Measurements from ENCODE around the gene CCDC188. TPM values are rescaled to one million over a fixed set of nuclear protein-coding genes. Genes with fewer than 3 reads are reported as not detected.

The CCDC188 gene
- total RNA-seq, 2 experiments from 2014 or later = not detected

- no peak overlapping the region for H3K4me3 ChIP-seq (ENCODE audit: low read depth, low read length, poor library complexity, severe bottlenecking)
- POLR2A ChIA-PET = no interaction called here
- H3K4me2 ChIP-seq (ENCODE audit: low read length) = no peak overlapping the region
- no peaks in the 10 kb centered on the region for H3K36me3 ChIP-seq (ENCODE audit: insufficient read depth, low read length)
- intact Hi-C loops (cut with micrococcal nuclease; ENCODE audit: unreplicated experiment) = loop anchor here (10.0 kb wide), 2 partner anchors 302 to 542 kb away; no protein-coding TSS in a partner anchor
- no peaks in the 10 kb centered on the region for H3K9me2 ChIP-seq (ENCODE audit: insufficient read depth, low read length)
- DNase-seq (ENCODE audit: low spot score) = no peak
- no peaks in the 10 kb centered on the region for H4K20me1 ChIP-seq (ENCODE audit: insufficient read depth, low read length)
- H3K4me1 ChIP-seq (ENCODE audit: insufficient read depth, low read length, poor library complexity, severe bottlenecking) = no peaks in the 10 kb centered on the region
- no peak overlapping the region for H3K27ac ChIP-seq (ENCODE audit: low read depth, low read length, poor library complexity, severe bottlenecking)
- CTCF ChIA-PET (ENCODE audit: unreplicated experiment) = no interaction called here
- no TSS peak for BruUV-seq (replicated peaks)
- no peak overlapping the region for H2AFZ ChIP-seq (ENCODE audit: low read length)
- H3K9me3 ChIP-seq (ENCODE audit: low read length) = no peaks in the 10 kb centered on the region
- H3K79me2 ChIP-seq (ENCODE audit: insufficient read depth, low read depth, low read length) = no peaks in the 10 kb centered on the region
- no peak for TF ChIP-seq EZH2phosphoT487 (IDR thresholded peaks at IDR 0.05; ENCODE audit: borderline replicate concordance, low read depth, low read length)
Observed at GRCh38 chr22:20152464-20152890, 1.6 kb upstream of the CCDC188 start.

- DNase-seq (ENCODE audit: low spot score) = no peak
- Histone ChIP-seq H3K36me3 (ENCODE audit: insufficient read depth, low read length) (no peaks in the 10 kb centered on the region), H4K20me1 (ENCODE audit: insufficient read depth, low read length) (no peaks in the 10 kb centered on the region), H2AFZ (ENCODE audit: low read length) (no peak overlapping the region), H3K4me1 (ENCODE audit: insufficient read depth, low read length, poor library complexity, severe bottlenecking) (no peaks in the 10 kb centered on the region), H3K4me2 (ENCODE audit: low read length) (no peak overlapping the region), H3K27ac (ENCODE audit: low read depth, low read length, poor library complexity, severe bottlenecking) (no peak overlapping the region), H3K9me3 (ENCODE audit: low read length) (no peaks in the 10 kb centered on the region), H3K9me2 (ENCODE audit: insufficient read depth, low read length) (no peaks in the 10 kb centered on the region), H3K4me3 (ENCODE audit: low read depth, low read length, poor library complexity, severe bottlenecking) (no peak overlapping the region), H3K79me2 (ENCODE audit: insufficient read depth, low read depth, low read length) (no peaks in the 10 kb centered on the region)
- ChIA-PET POLR2A (interaction anchor here (0.7 kb wide), 1 partner anchor 46 kb away, joined by 3 read pairs; no protein-coding TSS in a partner anchor), CTCF (ENCODE audit: unreplicated experiment) (no interaction called here)
- no TSS peak for BruUV-seq (replicated peaks)
- intact Hi-C loops (cut with micrococcal nuclease; ENCODE audit: unreplicated experiment) = loop anchor here (10.0 kb wide), 2 partner anchors 304 to 544 kb away; no protein-coding TSS in a partner anchor
- TF ChIP-seq EZH2phosphoT487 (IDR thresholded peaks at IDR 0.05; ENCODE audit: borderline replicate concordance, low read depth, low read length) = no peak
- no peak for TF ChIP-seq CTCF (conservative IDR thresholded peaks at IDR 0.05; ENCODE audit: low read length)
Observed at GRCh38 chr22:20151276-20151588, 377 bp upstream of the CCDC188 start.

GRCh38 chr22:20149257-20150250 is 1.3 kb downstream of the CCDC188 start:
- Histone ChIP-seq H3K9me3 (ENCODE audit: low read length) (no peaks in the 10 kb centered on the region), H3K9me2 (ENCODE audit: insufficient read depth, low read length) (no peaks in the 10 kb centered on the region), H3K36me3 (ENCODE audit: insufficient read depth, low read length) (no peaks in the 10 kb centered on the region), H3K79me2 (ENCODE audit: insufficient read depth, low read depth, low read length) (no peaks in the 10 kb centered on the region), H3K27ac (ENCODE audit: low read depth, low read length, poor library complexity, severe bottlenecking) (no peak overlapping the region), H3K4me1 (ENCODE audit: insufficient read depth, low read length, poor library complexity, severe bottlenecking) (no peaks in the 10 kb centered on the region), H2AFZ (ENCODE audit: low read length) (no peak overlapping the region), H3K4me2 (ENCODE audit: low read length) (no peak overlapping the region), H4K20me1 (ENCODE audit: insufficient read depth, low read length) (no peaks in the 10 kb centered on the region), H3K4me3 (ENCODE audit: low read depth, low read length, poor library complexity, severe bottlenecking) (no peak overlapping the region)
- DNase-seq (ENCODE audit: low spot score) = no peak
- intact Hi-C loops (cut with micrococcal nuclease; ENCODE audit: unreplicated experiment) = loop anchor here (10.0 kb wide), 2 partner anchors 305 to 545 kb away; no protein-coding TSS in a partner anchor
- POLR2A ChIA-PET = no interaction called here
- BruUV-seq (replicated peaks) = no TSS peak
- CTCF ChIA-PET (ENCODE audit: unreplicated experiment) = no interaction called here
- no peak for TF ChIP-seq CTCF (conservative IDR thresholded peaks at IDR 0.05; ENCODE audit: low read length)
- TF ChIP-seq EZH2phosphoT487 (IDR thresholded peaks at IDR 0.05; ENCODE audit: borderline replicate concordance, low read depth, low read length) = no peak

All from OCI-LY7 (cell line).